Measurements from ENCODE around the gene HADHB. TPM values are rescaled to one million over a fixed set of nuclear protein-coding genes. Genes with fewer than 3 reads are reported as not detected.
A peak's percentile ranks its signal among the peaks of the same experiment; 100 is the strongest.

The HADHB gene
- total RNA-seq, 2 experiments from 2014 or later, result 59.1 to 63.5 TPM

DNA sequence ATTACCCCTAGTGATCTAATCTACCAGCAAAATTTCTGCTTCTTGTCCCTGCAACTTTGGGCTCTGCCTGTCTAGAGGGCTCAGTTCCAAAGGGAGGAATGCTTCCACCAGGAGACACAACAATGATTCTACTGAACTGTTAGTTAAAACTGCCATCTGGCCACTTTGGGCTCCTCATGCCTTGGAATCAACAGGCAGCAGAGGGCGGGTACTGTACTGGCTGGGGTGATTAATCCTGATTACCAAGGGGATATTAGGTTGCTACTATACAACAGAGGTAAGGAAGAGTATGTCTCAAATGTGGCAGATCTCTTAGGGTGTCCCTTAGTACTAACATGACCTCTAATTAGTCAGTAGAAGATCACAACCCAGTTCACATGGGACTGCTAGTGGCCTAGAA, 21.7 kb upstream of the HADHB start:
- peaks cover 67% of the 10 kb centered on the region for H3K36me3 Mint-ChIP-seq (ENCODE audit: low read depth)
- DNase-seq, result no peak
- H3K27ac Mint-ChIP-seq, result no peak overlapping the region
- H3K4me3 Mint-ChIP-seq, result no peak overlapping the region
- no peaks in the 10 kb centered on the region for H3K4me1 Mint-ChIP-seq (ENCODE audit: low read depth)
- CTCF ChIA-PET, result no interaction called here
- no peak for ATAC-seq
- POLR2A ChIA-PET, result interaction anchor here (0.6 kb wide), 1 partner anchor 155 kb away, joined by 3 read pairs; no protein-coding TSS in a partner anchor
- H3K27me3 Mint-ChIP-seq (ENCODE audit: low read depth), result no peaks in the 10 kb centered on the region
- H3K9me3 Mint-ChIP-seq (ENCODE audit: insufficient read depth), result peaks cover 11% of the 10 kb centered on the region

DNA sequence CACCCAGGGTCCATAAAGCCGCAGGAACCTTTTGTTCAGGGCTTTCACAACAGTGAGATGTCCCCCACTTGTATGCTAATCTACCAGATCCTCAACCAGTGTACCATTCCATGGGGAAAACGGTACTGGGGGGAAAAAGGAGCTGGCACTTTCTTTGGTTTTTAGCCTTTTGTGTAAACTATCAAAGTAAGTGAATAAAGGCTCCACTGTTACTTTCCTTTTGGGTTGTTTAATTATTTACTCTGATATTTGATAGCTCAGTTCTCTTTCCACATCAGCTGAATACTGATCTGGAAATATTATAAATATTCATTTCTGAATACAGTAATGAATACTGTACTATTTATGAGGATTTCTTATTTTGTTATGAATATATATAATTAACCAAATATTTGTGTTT, 20.6 kb upstream of the HADHB start:
- DNase-seq (no peak), ATAC-seq (no peak)
- H3K36me3 Mint-ChIP-seq (ENCODE audit: low read depth), result peaks cover 71% of the 10 kb centered on the region
- H3K4me3 Mint-ChIP-seq, result no peak overlapping the region
- H3K27me3 Mint-ChIP-seq (ENCODE audit: low read depth), result no peaks in the 10 kb centered on the region
- ChIA-PET CTCF (interaction anchor here (1.0 to 1.2 kb wide), 3 partner anchors 11 to 105 kb away, joined by 3 read pairs; no protein-coding TSS in a partner anchor), POLR2A (no interaction called here)
- peaks cover 11% of the 10 kb centered on the region for H3K9me3 Mint-ChIP-seq (ENCODE audit: insufficient read depth)
- H3K27ac Mint-ChIP-seq, result no peak overlapping the region
- no peaks in the 10 kb centered on the region for H3K4me1 Mint-ChIP-seq (ENCODE audit: low read depth)

DNA sequence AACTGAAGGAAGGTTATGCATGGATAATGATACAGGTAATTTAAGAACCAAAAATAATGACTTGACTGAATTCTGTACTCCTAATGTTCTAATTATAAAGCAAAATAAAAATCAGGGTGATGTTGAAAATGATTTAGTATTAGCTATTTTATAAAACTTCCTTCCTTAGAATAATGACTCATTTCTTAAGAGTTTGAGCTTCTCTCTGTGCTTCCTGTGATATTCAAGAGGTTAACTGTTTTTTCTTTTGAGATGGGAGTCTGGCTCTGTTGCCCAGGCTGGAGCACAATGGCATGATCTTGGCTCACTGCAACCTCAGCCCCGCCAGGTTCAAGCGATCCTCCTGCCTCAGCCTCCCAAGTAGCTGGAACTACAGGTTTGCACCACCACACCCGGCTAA, 15.1 kb upstream of the HADHB start:
- Mint-ChIP-seq H3K36me3 (ENCODE audit: low read depth) (peaks cover 75% of the 10 kb centered on the region), H3K27ac (no peak overlapping the region), H3K27me3 (ENCODE audit: low read depth) (no peaks in the 10 kb centered on the region), H3K4me1 (ENCODE audit: low read depth) (no peaks in the 10 kb centered on the region), H3K9me3 (ENCODE audit: insufficient read depth) (peaks cover 11% of the 10 kb centered on the region), H3K4me3 (no peak overlapping the region)
- DNase-seq, result no peak
- ChIA-PET CTCF (interaction anchor here (0.8 kb wide), 1 partner anchor 13 kb away, joined by 3 read pairs; no protein-coding TSS in a partner anchor), POLR2A (no interaction called here)
- no peak for ATAC-seq

DNA sequence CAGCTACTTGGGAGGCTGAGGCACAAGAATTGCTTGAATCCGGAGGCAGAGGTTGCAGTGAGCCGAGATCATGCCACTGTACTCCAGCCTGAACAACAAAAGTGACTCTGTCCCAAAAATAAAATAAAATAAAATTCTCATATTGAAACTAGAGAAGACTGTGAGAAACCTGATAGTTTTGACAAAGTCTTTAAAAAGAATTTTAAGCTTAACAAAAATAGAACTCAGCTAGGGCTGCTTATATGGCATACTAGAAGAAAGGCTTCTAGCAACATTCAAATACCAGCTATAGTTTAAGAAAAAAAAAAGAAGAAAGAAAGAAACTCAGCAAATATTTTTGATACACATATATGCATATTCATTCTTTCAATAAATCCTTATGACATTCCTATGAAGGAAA, 13.9 kb upstream of the HADHB start:
- ChIA-PET CTCF (no interaction called here), POLR2A (no interaction called here)
- no peak overlapping the region for H3K27ac Mint-ChIP-seq

DNA sequence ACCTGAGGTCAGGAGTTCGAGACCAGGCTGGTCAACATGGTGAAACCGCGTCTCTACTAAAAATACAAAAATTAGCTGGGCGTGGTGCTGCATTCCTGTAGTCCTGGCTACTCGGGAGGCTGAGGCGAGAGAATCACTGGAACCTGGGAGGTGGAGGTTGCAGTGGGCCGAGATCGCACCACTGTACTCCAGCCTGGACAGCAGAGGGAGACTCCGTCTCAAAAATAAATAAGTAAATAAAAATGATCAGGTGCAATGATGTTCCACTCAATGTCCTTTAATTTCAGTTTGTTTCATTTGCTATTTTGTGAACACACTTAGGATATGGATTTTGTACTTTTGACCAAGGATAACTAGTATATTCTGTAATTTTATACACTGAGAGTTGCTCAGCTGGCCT, 9.7 kb upstream of the HADHB start:
- H3K4me3 Mint-ChIP-seq, result no peak overlapping the region
- ATAC-seq (no peak), DNase-seq (no peak)
- ChIA-PET POLR2A (interaction anchor here (0.9 to 2.1 kb wide), 2 partner anchors 9 to 10 kb away, joined by 3 to 9 read pairs; partner anchors contain the start of genes HADHA and HADHB), CTCF (interaction anchor here (0.7 to 2.1 kb wide), 5 partner anchors 9 to 343 kb away, joined by 3 to 7 read pairs (median 6); partner anchors contain the start of gene HADHA)
- H3K27ac Mint-ChIP-seq, result no peak overlapping the region
- no peaks in the 10 kb centered on the region for H3K9me3 Mint-ChIP-seq (ENCODE audit: insufficient read depth)
- peaks cover under 1% of the 10 kb centered on the region for H3K4me1 Mint-ChIP-seq (ENCODE audit: low read depth)
- no peaks in the 10 kb centered on the region for H3K27me3 Mint-ChIP-seq (ENCODE audit: low read depth)
- H3K36me3 Mint-ChIP-seq (ENCODE audit: low read depth), result peaks cover 56% of the 10 kb centered on the region

More for the DNA sequence above, 13.9 kb upstream of the HADHB start:
- H3K36me3 Mint-ChIP-seq (ENCODE audit: low read depth), result peaks cover 76% of the 10 kb centered on the region
- peaks cover 10% of the 10 kb centered on the region for H3K9me3 Mint-ChIP-seq (ENCODE audit: insufficient read depth)
- H3K27me3 Mint-ChIP-seq (ENCODE audit: low read depth), result no peaks in the 10 kb centered on the region
- no peak overlapping the region for H3K4me3 Mint-ChIP-seq
- DNase-seq (no peak), ATAC-seq (no peak)
- H3K4me1 Mint-ChIP-seq (ENCODE audit: low read depth), result no peaks in the 10 kb centered on the region

DNA sequence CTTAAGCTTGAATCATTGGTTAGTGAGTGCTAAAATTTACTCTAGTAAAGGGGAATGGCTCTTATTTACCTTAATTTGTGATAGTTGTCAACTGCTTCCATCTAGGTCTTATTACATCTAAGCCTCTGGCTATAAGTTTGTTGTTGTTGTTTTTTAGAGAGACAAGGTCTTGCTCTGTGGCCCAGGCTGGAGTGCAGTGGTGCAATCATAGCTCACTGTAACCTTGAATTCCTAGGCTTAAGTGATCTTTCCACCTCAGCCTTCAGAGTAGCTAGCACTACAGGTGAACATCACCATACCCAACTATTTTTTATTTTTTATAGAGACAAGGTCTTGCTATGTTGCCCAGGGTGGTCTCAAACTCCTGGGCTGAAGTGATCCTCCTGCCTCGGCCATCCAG, 6.9 kb upstream of the HADHB start:
- H3K9me3 Mint-ChIP-seq (ENCODE audit: insufficient read depth), result no peaks in the 10 kb centered on the region
- CTCF ChIA-PET, result no interaction called here
- POLR2A ChIA-PET, result no interaction called here
- no peak for ATAC-seq
- peaks cover 22% of the 10 kb centered on the region for H3K4me1 Mint-ChIP-seq (ENCODE audit: low read depth)
- H3K36me3 Mint-ChIP-seq (ENCODE audit: low read depth), result peaks cover 44% of the 10 kb centered on the region
- H3K27ac Mint-ChIP-seq, result no peak overlapping the region
- H3K27me3 Mint-ChIP-seq (ENCODE audit: low read depth), result no peaks in the 10 kb centered on the region
- H3K4me3 Mint-ChIP-seq, result no peak overlapping the region
- no peak for DNase-seq

DNA sequence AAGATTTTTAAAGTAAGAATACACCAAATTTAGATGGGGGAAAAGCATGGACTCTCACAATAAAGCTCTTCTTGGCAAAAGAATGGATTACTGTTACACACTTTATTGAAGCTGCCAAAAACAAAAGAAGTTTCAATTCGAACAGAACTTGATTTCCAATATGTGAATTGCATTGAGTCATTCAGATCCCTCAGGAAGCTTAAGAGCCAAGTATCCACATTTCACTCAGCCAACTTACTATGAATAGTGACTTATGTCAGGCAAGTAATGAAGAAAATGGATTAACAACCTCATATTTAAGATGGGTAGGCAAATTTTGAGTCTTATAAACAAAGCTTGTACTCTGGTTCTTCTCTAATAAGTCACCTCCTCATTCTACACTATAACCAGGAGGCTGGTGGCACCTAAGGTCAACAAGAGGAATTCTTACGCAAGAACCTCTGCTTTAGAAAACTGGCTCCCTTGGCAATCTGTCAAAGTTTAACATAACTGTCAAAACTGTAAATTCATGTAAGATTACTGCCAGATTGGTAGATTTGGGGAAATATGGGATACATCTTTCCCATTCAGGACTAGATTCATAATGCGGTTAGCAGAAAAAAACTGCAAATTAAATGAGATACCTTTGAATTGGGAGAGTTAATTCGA, 6.3 kb upstream of the HADHB start:
- ATAC-seq (no peak), DNase-seq (no peak)
- H3K27ac Mint-ChIP-seq, result no peak overlapping the region
- H3K4me3 Mint-ChIP-seq, result no peak overlapping the region
- CTCF ChIA-PET, result no interaction called here
- peaks cover 27% of the 10 kb centered on the region for H3K4me1 Mint-ChIP-seq (ENCODE audit: low read depth)
- no peaks in the 10 kb centered on the region for H3K9me3 Mint-ChIP-seq (ENCODE audit: insufficient read depth)
- peaks cover 38% of the 10 kb centered on the region for H3K36me3 Mint-ChIP-seq (ENCODE audit: low read depth)
- POLR2A ChIA-PET, result no interaction called here
- H3K27me3 Mint-ChIP-seq (ENCODE audit: low read depth), result no peaks in the 10 kb centered on the region

DNA sequence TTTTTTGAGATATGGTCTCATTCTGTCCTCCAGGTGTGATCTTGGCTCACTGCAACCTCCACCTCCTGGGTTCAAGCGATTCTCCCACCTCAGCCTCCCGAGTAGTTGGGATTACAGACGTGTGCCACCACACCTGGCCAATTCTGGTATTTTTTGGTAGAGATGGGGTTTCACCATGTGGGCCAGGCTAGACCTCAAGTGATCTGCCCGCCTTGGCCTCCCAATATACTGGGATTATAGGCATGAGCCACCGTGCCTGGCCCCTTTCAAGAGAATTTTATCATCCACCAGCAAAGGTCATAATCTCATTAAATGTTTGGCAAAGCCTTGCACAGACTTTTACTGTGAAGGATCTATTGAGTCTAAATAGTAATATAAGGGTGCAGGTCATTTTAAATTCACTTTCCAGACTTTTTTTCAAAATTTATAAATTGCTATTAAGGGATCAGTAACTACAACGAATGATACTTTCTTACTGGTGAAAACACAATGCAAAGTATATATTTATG, 2.8 kb upstream of the HADHB start:
- ATAC-seq (no peak), DNase-seq (no peak)
- Mint-ChIP-seq H3K4me3 (peak overlapping the region; percentile 99), H3K4me1 (ENCODE audit: low read depth) (peaks cover 48% of the 10 kb centered on the region), H3K27ac (no peak overlapping the region), H3K36me3 (ENCODE audit: low read depth) (peaks cover 15% of the 10 kb centered on the region), H3K9me3 (ENCODE audit: insufficient read depth) (no peaks in the 10 kb centered on the region), H3K27me3 (ENCODE audit: low read depth) (no peaks in the 10 kb centered on the region)
- POLR2A ChIA-PET, result no interaction called here
- CTCF ChIA-PET, result interaction anchor here (0.9 to 5.5 kb wide), 3 partner anchors 33 to 89 kb away, joined by 3 to 32 read pairs (median 3); no protein-coding TSS in a partner anchor

DNA sequence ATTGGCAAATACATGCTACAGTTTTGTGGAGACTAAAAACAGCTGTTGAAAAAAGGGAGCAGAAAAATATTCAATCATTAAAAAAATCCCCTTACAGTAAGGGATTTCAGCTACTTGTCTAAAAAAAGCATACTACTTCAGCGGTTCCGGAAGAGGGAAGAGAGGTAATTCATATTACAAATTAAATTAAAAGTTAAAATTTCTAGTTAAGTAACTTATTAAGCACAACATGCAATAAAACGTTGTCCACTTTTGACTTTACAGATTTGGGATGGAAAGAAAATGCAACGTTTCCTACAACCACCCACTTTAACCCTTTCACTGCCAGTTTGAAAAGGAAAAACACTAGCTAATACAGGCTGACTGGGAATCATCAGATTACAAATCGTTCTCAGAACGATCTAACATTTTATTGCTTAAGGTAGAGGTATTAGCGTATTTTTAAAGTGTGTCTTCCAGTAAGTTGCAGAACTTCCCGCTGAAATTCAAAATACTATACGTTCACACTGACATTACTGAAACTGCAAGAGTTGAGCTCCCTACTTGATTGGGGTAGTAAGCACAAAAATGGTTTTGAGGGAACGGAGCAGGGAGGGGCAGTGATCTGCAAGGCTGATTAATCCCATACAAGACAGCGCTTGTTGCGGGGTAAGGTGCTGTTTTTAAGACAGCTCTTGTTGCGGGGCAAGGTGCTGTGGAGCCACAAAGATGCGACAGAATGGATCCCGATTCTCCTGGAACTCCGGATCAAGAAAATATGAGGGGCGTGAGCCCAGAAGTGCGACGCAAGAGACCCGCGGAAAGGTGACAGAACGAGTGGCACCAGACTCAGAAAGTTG, 1.1 kb upstream of the HADHB start:
- Mint-ChIP-seq H3K4me1 (ENCODE audit: low read depth) (peaks cover 50% of the 10 kb centered on the region), H3K27me3 (ENCODE audit: low read depth) (no peaks in the 10 kb centered on the region), H3K27ac (peak overlapping the region; percentile 100), H3K4me3 (peak overlapping the region; percentile 99), H3K36me3 (ENCODE audit: low read depth) (peaks cover 4% of the 10 kb centered on the region), H3K9me3 (ENCODE audit: insufficient read depth) (no peaks in the 10 kb centered on the region)
- peak; percentile 47 for DNase-seq
- ChIA-PET POLR2A (interaction anchor here (0.6 to 4.7 kb wide), 10 partner anchors 10 to 365 kb away, joined by 3 to 26 read pairs (median 6); partner anchors contain the start of genes ADGRF3, ASXL2, RAB10 and SELENOI), CTCF (interaction anchor here (0.8 to 5.5 kb wide), 16 partner anchors 8 to 226 kb away, joined by 3 to 32 read pairs (median 4); partner anchors contain the start of genes ADGRF3, RAB10 and SELENOI)
- peak; percentile 7 for ATAC-seq

DNA sequence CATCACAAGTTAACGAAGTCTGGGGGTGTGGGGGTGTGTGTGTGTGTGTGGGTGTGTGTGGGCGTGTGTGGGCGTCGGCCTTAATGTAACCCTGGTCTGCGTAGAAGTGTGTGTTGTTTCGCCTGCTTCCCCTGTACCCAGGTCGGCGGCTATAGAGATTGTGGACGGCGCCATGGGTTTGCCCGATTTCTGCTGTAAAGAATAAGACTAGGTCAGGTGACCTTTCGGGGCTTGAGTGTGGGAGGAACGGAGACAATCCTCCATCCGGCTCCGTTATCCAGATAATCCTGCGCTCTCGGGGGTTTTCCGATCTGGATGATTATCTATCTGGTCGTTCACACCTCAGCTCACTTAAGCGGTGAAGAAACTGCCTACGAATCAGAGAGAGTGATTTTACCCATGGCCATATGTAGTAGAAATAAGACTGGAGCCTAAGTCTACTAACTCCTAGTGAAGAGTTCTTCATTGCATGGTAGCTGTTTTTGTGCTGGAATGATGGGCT, 543 bp downstream of the HADHB start:
- Mint-ChIP-seq H3K27ac (peak overlapping the region; percentile 100), H3K4me3 (peak overlapping the region; percentile 99), H3K36me3 (ENCODE audit: low read depth) (peaks cover 3% of the 10 kb centered on the region), H3K27me3 (ENCODE audit: low read depth) (no peaks in the 10 kb centered on the region), H3K4me1 (ENCODE audit: low read depth) (peaks cover 48% of the 10 kb centered on the region), H3K9me3 (ENCODE audit: insufficient read depth) (no peaks in the 10 kb centered on the region)
- ChIA-PET POLR2A (interaction anchor here (1.0 to 4.7 kb wide), 8 partner anchors 10 to 367 kb away, joined by 3 to 26 read pairs (median 6); partner anchors contain the start of genes ADGRF3, ASXL2 and SELENOI), CTCF (interaction anchor here (0.7 to 5.5 kb wide), 10 partner anchors 9 to 295 kb away, joined by 3 to 32 read pairs (median 4); partner anchors contain the start of genes ADGRF3 and SELENOI)
- peak; percentile 50 for ATAC-seq
- DNase-seq, result peak; percentile 67

DNA sequence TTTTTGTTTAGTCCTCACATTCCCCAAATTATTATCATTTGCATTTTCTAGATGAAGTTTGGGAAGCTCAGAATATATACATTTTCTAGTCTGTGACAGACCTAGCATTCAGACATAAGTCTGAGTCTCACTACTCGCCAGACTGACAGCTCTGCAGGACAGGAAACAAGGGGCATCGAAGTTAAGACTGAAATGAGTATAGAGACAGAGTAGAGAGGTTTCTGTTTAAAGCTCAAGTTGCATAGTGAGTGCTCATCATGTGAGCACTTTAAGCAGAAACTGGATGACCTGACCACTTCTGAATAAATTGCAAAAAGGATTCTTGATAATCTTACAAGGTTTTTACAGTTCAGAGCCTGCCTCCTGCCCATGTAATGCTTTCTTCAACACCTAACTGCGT, 1.1 kb downstream of the HADHB start:
- Mint-ChIP-seq H3K27ac (peak overlapping the region; percentile 100), H3K4me1 (ENCODE audit: low read depth) (peaks cover 44% of the 10 kb centered on the region), H3K9me3 (ENCODE audit: insufficient read depth) (no peaks in the 10 kb centered on the region), H3K27me3 (ENCODE audit: low read depth) (no peaks in the 10 kb centered on the region), H3K4me3 (peak overlapping the region; percentile 99), H3K36me3 (ENCODE audit: low read depth) (peaks cover 3% of the 10 kb centered on the region)
- ChIA-PET POLR2A (interaction anchor here (1.3 to 4.7 kb wide), 3 partner anchors 43 to 100 kb away, joined by 3 to 26 read pairs (median 13); partner anchors contain the start of genes ADGRF3 and SELENOI), CTCF (interaction anchor here (0.7 to 5.5 kb wide), 9 partner anchors 9 to 295 kb away, joined by 3 to 32 read pairs (median 4); partner anchors contain the start of genes ADGRF3 and SELENOI)
- DNase-seq, result peak; percentile 42
- ATAC-seq, result peak; percentile 16

All from activated CD8-positive, alpha-beta T cell treated with anti-CD3 and anti-CD28 coated beads, Interleukin-2, amount 10 ng/mL, durations not matched to agents 7 days and 5 days (primary cell).